Gastrocnemius medialis (tissue), 4 donors: ENCODE data around the gene TBC1D30. TPM values are rescaled to one million over a fixed set of nuclear protein-coding genes. Genes with fewer than 3 reads are reported as not detected.

Experiments used
- ATAC-seq, 2 donors: fragments of 150-250 bp; one replicate each; pipeline ENCODE4 v1.9.1; 2016
- DNase-seq, 2 donors: peaks; one replicate each; pipeline ENCODE4 v3.0.0-alpha.2; 2019
- H3K27ac ChIP-seq, 4 donors: fragments of 200-600 bp; sonication (generic); 1 replicate in 1 of 4; 2 replicates in 3 of 4; pipeline ENCODE4 v1.5.1; 2016 to 2018; ENCODE audit warnings: mild to moderate bottlenecking in 2 of 4, moderate library complexity in 1 of 4
- H3K27me3 ChIP-seq, 3 donors: fragments of 200-600 bp; sonication (generic) in 2 of 3; 1 replicate in 1 of 3; 2 replicates in 2 of 3; pipeline versions ENCODE4 v1.5.1 to v1.6.0; 2016 to 2019; ENCODE audit warnings: mild to moderate bottlenecking in 1 of 3, moderate library complexity in 1 of 3
- H3K36me3 ChIP-seq, 2 donors: fragments of 200-600 bp; sonication (generic) in 1 of 2; one replicate each; pipeline ENCODE4 v1.5.1; 2017 to 2018
- H3K4me1 ChIP-seq, 2 donors: fragments of 200-600 bp; sonication (generic) in 1 of 2; one replicate each; pipeline ENCODE4 v1.5.1; 2016 to 2017; ENCODE audit warnings: mild to moderate bottlenecking in 2 of 2
- H3K4me3 ChIP-seq, 4 donors: fragments of 200-600 bp; sonication (generic) in 3 of 4; 1 replicate in 1 of 4; 2 replicates in 3 of 4; pipeline ENCODE4 v1.5.1; 2016 to 2019; ENCODE audit warnings: mild to moderate bottlenecking in 2 of 4
- H3K9me3 ChIP-seq, 3 donors: fragments of 200-600 bp; sonication (generic) in 2 of 3; 1 replicate in 1 of 3; 2 replicates in 2 of 3; pipeline ENCODE4 v1.5.1; 2016 to 2019
- CTCF ChIP-seq, 5 experiments: fragments of 450-650 bp in 3 of 5; fragments of 200-600 bp in 2 of 5; sonication (generic) in 2 of 5; IDR thresholded peaks in 4 of 5; conservative IDR thresholded peaks in 1 of 5; 1 replicate in 4 of 5; 2 replicates in 1 of 5; pipeline ENCODE4 v1.5.1; 2016 to 2019; ENCODE audit warnings: antibody characterized with exemption in 5 of 5, mild to moderate bottlenecking in 3 of 5, moderate library complexity in 3 of 5
- POLR2A ChIP-seq, 2 donors: fragments of 450-650 bp; IDR thresholded peaks; one replicate each; pipeline ENCODE4 v1.6.1; 2017; ENCODE audit warnings: antibody characterized with exemption in 2 of 2, mild to moderate bottlenecking in 2 of 2, moderate library complexity in 2 of 2
- in situ Hi-C, 4 donors: fragments of 200-750 bp; cut with MboI; loops; one replicate each; pipeline versions ENCODE4 v1.15.0 to v1.8.0; 2017; ENCODE audit warnings: low sequenced_read_pairs in 4 of 4
- intact Hi-C: fragments of 100-400 bp; cut with DNase I; formaldehyde crosslinking; loops from one replicate; pipeline ENCODE4 v1.15.1; 2023; ENCODE audit warnings: low total_unique reads
- total RNA-seq, 4 donors: library from RNA; depleted of rRNA; stranded (reverse); fragments of >200 nt; gene quantifications; one replicate each; pipeline versions ENCODE4 v1.1.0 to v1.2.3, GENCODE V29; 2016

TBC1D30 gene
- total RNA-seq, 4 donors from 2014 or later = 0.07 to 3.8 (median 0.87) TPM

- no peaks in the 10 kb centered on the region for H3K36me3 ChIP-seq
- H3K4me1 ChIP-seq = no peaks in the 10 kb centered on the region
- H3K4me3 ChIP-seq = no peak overlapping the region
- no peak overlapping the region for H3K27ac ChIP-seq
- H3K27me3 ChIP-seq = no peaks in the 10 kb centered on the region
- DNase-seq (no peak), ATAC-seq (no peak)
- no peaks in the 10 kb centered on the region for H3K9me3 ChIP-seq
- in situ Hi-C loops (no loop called here), intact Hi-C loops (no loop called here)
- TF ChIP-seq CTCF (IDR thresholded peaks at IDR 0.05 in 4 of 5, conservative IDR thresholded peaks at IDR 0.05 in 1 of 5) = no peak
- no peak for TF ChIP-seq POLR2A (IDR thresholded peaks at IDR 0.05)
These were observed 88.2 kb downstream of the TBC1D30 start for GRCh38 chr12:64912516-64913255.

- intact Hi-C loops (no loop called here), in situ Hi-C loops (no loop called here)
- ATAC-seq = no peak
- TF ChIP-seq CTCF (IDR thresholded peaks at IDR 0.05 in 4 of 5, conservative IDR thresholded peaks at IDR 0.05 in 1 of 5) (no peak), POLR2A (IDR thresholded peaks at IDR 0.05) (no peak)
- Histone ChIP-seq H3K27ac (no peak overlapping the region), H3K36me3 (no peaks in the 10 kb centered on the region), H3K4me3 (no peak overlapping the region), H3K27me3 (peaks cover 0 to 4% (median 0%) of the 10 kb centered on the region in 3 donors), H3K9me3 (no peaks in the 10 kb centered on the region), H3K4me1 (no peaks in the 10 kb centered on the region)
- no peak for DNase-seq
These were observed 90.8 kb downstream of the TBC1D30 start for GRCh38 chr12:64915242-64915641.

- in situ Hi-C loops (no loop called here), intact Hi-C loops (no loop called here)
- Histone ChIP-seq H3K4me1 (no peaks in the 10 kb centered on the region), H3K4me3 (no peak overlapping the region), H3K27me3 (peaks cover 0 to 4% (median 0%) of the 10 kb centered on the region in 3 donors), H3K9me3 (no peaks in the 10 kb centered on the region), H3K27ac (no peak overlapping the region), H3K36me3 (no peaks in the 10 kb centered on the region)
- ATAC-seq (no peak), DNase-seq (no peak)
- no peak for TF ChIP-seq POLR2A (IDR thresholded peaks at IDR 0.05)
- TF ChIP-seq CTCF (IDR thresholded peaks at IDR 0.05 in 4 of 5, conservative IDR thresholded peaks at IDR 0.05 in 1 of 5) = no peak
These were observed 92.2 kb downstream of the TBC1D30 start for GRCh38 chr12:64916411-64917261.

- ATAC-seq = no peak
- no peaks in the 10 kb centered on the region for H3K9me3 ChIP-seq
- peaks cover 0 to 4% (median 0%) of the 10 kb centered on the region in 3 donors for H3K27me3 ChIP-seq
- intact Hi-C loops (no loop called here), in situ Hi-C loops (no loop called here)
- TF ChIP-seq CTCF (IDR thresholded peaks at IDR 0.05 in 4 of 5, conservative IDR thresholded peaks at IDR 0.05 in 1 of 5) (no peak), POLR2A (IDR thresholded peaks at IDR 0.05) (no peak)
- H3K27ac ChIP-seq = no peak overlapping the region
- H3K4me1 ChIP-seq = no peaks in the 10 kb centered on the region
- H3K36me3 ChIP-seq = no peaks in the 10 kb centered on the region
- DNase-seq = no peak
- no peak overlapping the region for H3K4me3 ChIP-seq
These were observed 93.9 kb downstream of the TBC1D30 start for GRCh38 chr12:64918344-64918743.
